Hematopoietic multipotent progenitor cell treated with erythropoietin and hydrocortisone succinate and interleukin-3 and kit ligand, for 17 days (in vitro differentiated cells): Measurements from ENCODE around the gene PLEKHA1.

Experiments used
- DNase-seq: peaks from one replicate; pipeline ENCODE4 v3.0.0-alpha.2; 2015; ENCODE audit warnings: low spot score

Gene PLEKHA1

GRCh38 chr10:122379041-122379440 lies 4.5 kb downstream of the PLEKHA1 start:
- no peak for DNase-seq

- DNase-seq, result no peak
Measured at GRCh38 chr10:122379537-122379936, 5.0 kb downstream of the PLEKHA1 start.

GRCh38 chr10:122380703-122381102 lies 6.2 kb downstream of the PLEKHA1 start:
- no peak for DNase-seq

- DNase-seq, result no peak
Measured at GRCh38 chr10:122381680-122382079, 7.2 kb downstream of the PLEKHA1 start.

GRCh38 chr10:122386514-122386913 lies 12.0 kb downstream of the PLEKHA1 start:
- DNase-seq, result no peak

GRCh38 chr10:122387572-122387971 lies 13.1 kb downstream of the PLEKHA1 start:
- DNase-seq, result no peak

- no peak for DNase-seq
Measured at GRCh38 chr10:122388287-122388997, 13.9 kb downstream of the PLEKHA1 start.

GRCh38 chr10:122390271-122390670 lies 15.8 kb downstream of the PLEKHA1 start:
- no peak for DNase-seq

GRCh38 chr10:122390679-122391078 lies 16.2 kb downstream of the PLEKHA1 start:
- DNase-seq, result no peak

GRCh38 chr10:122391875-122392274 lies 17.4 kb downstream of the PLEKHA1 start:
- DNase-seq, result no peak

- DNase-seq, result no peak
Measured at GRCh38 chr10:122392835-122393234, 18.3 kb downstream of the PLEKHA1 start.

GRCh38 chr10:122393288-122393687 lies 18.8 kb downstream of the PLEKHA1 start:
- no peak for DNase-seq

- no peak for DNase-seq
Measured at GRCh38 chr10:122402548-122403131, 28.1 kb downstream of the PLEKHA1 start.

- DNase-seq, result no peak
Measured at GRCh38 chr10:122404576-122404975, 30.1 kb downstream of the PLEKHA1 start.

- DNase-seq, result no peak
Measured at GRCh38 chr10:122407375-122408125, 33.0 kb downstream of the PLEKHA1 start.

- DNase-seq, result no peak
Measured at GRCh38 chr10:122413327-122413726, 38.8 kb downstream of the PLEKHA1 start.

- no peak for DNase-seq
Measured at GRCh38 chr10:122417667-122418066, 43.2 kb downstream of the PLEKHA1 start.

- no peak for DNase-seq
Measured at GRCh38 chr10:122419016-122419415, 44.5 kb downstream of the PLEKHA1 start.

GRCh38 chr10:122419876-122420623 lies 45.5 kb downstream of the PLEKHA1 start:
- DNase-seq, result no peak

- no peak for DNase-seq
Measured at GRCh38 chr10:122420624-122421007, 46.1 kb downstream of the PLEKHA1 start.

GRCh38 chr10:122421054-122421625 lies 46.6 kb downstream of the PLEKHA1 start:
- DNase-seq, result no peak

GRCh38 chr10:122421742-122422141 lies 47.2 kb downstream of the PLEKHA1 start:
- no peak for DNase-seq
